HG03095 (cell line): ENCODE measurements around the gene SPIRE2.
"Not testable (repeated sequence)": the region's sequence is repeated elsewhere in the genome, so short reads cannot be mapped to it uniquely, and the experiment has no call there.

Experiments used
- ATAC-seq: cut with Tn5 transposase; IDR thresholded peaks from one replicate; pipeline ENCODE4 v1.9.1; 2021; ENCODE audit warnings: moderate library complexity; ENCODE audit not compliant: unreplicated experiment

The SPIRE2 gene

DNA sequence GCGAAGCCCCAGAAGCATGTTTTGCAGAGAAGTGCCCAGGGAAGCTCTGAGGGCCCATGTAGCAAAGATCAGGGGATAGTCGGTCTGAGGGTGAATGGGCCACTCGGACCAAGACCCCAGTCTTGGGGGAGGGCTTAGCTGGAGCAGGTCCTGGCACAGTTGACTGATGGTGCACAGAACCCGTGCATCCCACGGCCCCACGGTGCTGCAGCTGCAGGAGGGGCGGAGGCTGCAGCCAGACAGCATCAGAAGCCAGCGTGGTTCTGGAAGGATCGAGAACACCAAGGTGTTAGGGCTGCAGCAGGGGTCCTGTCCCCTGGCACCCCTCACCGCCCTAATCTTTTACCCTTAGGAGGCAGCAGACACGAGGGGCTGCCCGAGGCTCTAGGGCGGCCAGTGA lies 83.9 kb downstream of the SPIRE2 start:
- ATAC-seq: no peak

DNA sequence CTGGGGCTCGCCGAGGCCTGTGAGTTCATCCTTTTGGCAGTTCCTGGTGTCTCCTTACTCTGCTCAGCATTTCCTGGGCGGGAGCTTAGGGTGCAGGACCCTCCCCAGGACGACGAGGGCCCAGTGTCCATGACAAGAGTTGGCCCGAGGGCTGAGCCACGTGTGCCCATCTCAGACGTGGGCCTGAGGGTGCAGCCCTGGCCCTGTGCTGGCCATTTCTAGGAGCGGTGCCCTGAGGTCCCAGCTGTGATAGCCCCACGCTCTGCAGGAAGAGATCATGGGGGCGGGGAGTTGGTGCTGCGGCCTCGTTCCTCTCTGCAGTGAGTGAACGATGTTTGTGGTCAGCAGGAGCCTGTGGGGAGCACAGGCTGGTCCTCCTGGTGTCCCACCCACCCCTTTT lies 84.4 kb downstream of the SPIRE2 start:
- ATAC-seq: no peak

DNA sequence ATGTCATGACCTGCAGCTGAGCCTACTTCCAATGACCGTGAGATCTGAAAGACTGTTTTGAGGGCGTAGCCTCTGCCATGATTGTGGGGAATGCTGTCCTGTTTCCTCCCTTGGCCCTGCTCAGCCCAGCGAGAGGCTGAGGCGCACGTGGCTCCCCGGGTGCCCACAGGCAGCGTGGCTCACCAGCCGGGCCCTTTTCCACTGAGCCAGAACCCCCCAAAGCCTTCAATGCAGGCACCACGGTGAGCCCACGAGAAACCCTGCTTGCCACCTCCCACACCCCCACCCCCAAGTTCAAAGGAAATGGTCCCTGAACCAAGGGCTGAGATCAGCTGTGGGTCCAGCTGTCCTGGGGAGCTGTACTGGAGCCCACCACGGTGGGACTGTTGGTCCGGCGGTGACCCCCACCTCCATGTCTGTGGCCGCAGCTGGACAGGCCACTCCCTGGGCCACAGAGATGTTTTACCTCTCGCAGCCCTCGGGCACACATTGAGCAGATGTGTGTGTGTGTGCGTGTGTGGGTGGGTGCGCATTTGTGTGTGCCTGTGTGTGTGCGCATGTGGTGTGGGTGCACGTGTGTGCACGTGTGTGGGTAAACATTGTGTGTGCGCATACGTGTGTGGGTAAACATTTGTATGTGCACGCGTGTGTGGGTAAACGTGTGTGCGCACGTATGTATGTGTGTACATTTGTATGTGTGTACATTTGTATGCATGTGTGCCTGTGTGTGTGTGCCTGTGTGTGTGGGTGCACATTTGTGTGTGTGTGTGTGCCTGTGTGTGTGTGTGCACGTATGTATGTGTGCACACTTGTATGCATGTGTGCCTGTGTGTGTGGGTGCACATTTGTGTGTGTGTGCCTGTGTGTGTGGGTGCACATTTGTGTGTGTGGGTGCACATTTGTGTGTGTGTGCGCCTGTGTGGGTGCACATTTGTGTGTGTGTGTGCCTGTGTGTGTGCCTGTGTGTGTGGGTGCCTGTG lies 85.4 kb downstream of the SPIRE2 start:
- no peak for ATAC-seq

DNA sequence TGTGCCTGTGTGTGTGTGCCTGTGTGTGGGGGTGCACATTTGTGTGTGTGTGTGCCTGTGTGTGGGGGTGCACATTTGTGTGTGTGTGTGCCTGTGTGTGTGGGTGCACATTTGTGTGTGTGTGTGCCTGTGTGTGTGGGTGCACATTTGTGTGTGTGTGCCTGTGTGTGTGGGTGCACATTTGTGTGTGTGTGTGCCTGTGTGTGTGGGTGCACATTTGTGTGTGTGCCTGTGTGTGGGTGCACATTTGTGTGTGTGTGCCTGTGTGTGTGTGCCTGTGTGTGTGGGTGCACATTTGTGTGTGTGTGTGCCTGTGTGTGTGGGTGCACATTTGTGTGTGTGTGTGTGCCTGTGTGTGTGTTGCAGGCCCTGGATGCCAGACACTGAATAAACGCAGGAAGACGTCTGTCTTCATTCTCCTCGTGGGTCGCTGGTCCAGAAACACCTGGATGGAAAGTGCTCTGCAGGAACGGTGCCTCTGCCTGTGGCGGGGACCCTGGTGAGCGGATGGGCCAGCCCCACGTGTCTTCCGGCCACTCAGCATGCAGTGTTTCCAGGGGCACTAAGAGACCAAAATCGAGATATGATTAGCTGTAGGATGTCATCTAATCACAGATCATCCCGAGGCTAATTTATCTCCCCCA lies 86.5 kb downstream of the SPIRE2 start:
- not testable (repeated sequence) for ATAC-seq

DNA sequence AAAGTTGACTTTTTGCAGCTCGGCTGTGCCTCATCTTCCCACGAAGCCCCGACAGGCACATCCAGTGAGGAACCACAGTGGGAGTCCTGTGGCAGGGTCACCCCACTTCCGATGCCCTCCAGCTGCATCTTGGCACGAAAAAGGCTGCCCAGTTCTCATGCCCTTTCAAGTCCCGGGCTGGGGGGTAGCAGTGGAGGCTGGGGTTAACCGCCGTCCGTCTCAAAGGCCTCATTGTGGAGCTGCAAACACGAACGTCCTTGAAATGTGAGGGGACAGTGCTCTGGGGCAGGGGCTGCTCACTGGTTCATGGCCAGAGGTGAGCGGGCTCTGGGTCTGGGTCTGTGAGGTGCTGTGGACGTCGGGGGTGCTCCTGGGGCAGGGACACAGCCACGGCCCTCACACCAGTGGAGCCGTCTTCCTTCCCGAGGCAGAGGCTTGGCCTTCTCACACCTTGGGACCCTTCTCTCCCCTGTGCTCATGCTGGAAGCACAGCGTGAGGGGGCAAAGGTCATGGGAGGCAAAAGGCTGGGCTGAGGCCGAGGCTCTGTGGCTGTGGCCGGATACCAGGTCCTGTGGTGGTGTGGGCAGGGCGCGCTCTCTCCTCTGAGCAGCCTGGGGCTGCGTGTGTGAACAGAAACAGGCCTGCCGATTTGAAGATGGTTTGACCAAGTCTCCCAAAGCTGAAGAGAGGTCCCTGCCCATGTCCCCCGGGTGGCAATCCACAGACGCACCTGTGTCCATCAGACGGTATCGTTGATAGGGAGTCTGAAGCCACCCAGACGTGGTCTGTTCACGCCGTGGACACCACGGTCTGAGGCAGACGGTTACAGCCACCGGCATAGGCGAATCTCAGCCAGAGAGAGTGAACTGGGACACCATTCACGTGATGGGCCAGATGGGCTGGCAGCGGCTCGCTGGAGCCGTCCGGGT lies 87.3 kb downstream of the SPIRE2 start:
- ATAC-seq: no peak

DNA sequence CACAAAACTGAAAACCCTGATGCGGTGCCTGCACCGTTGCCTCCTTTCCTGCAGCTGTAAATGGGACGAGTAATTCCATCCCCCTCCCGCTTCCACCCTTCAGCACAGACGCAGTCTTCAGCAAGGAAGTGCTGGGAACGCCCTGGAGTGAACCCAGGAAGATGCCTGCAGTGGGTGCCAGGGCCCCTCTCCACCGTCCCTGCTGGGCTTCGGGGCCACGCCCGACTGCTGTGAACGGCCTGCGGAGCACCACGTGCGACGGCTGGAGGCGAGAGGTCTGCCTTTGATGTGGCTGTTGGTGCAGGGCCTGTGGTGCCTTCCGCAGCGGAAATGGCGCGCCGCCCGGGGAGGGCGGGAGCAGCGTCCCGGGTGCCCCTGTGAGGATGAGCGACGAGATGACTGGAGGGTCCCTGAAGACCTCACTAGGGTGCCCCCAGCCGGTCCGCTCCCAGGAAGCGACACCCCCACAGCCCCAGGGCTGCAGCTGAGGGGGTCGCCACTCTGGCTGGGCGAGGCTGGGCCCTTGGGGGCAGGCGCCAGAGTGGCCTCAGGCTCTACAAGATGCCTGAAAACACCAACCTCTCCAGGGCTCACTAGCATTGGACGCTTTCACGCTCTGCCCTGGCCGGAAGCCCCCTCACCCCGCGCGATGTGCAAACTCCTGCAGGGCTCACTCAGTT lies 89.6 kb downstream of the SPIRE2 start:
- peak; percentile 58 for ATAC-seq

DNA sequence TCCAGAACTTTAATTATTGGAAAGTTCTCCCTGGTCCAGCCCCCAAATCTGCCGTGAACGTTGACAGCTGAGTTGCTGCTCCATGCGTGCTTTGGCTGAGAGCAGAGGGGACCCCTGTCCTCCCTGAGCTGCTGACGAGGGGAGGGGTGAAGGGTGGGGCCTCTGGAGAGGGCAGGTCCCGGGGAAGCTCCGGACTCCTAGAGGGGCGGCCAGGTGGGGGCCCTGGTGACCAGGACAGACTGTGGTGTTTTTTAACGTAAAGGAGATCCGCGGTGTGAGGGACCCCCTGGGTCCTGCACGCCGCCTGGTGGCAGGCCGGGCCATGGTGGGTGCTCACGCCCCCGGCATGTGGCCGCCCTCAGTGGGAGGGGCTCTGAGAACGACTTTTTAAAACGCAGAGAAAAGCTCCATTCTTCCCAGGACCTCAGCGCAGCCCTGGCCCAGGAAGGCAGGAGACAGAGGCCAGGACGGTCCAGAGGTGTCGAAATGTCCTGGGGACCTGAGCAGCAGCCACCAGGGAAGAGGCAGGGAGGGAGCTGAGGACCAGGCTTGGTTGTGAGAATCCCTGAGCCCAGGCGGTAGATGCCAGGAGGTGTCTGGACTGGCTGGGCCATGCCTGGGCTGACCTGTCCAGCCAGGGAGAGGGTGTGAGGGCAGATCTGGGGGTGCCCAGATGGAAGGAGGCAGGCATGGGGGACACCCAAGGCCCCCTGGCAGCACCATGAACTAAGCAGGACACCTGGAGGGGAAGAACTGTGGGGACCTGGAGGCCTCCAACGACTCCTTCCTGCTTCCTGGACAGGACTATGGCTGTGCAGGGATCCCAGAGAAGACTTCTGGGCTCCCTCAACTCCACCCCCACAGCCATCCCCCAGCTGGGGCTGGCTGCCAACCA lies 90.4 kb downstream of the SPIRE2 start, which contains the start of gene MC1R:
MC1R (plus strand) TSS at position 410 of the 895 bp plus-strand sequence; CDS start at position 807, 397 bp downstream.
- no peak for ATAC-seq

DNA sequence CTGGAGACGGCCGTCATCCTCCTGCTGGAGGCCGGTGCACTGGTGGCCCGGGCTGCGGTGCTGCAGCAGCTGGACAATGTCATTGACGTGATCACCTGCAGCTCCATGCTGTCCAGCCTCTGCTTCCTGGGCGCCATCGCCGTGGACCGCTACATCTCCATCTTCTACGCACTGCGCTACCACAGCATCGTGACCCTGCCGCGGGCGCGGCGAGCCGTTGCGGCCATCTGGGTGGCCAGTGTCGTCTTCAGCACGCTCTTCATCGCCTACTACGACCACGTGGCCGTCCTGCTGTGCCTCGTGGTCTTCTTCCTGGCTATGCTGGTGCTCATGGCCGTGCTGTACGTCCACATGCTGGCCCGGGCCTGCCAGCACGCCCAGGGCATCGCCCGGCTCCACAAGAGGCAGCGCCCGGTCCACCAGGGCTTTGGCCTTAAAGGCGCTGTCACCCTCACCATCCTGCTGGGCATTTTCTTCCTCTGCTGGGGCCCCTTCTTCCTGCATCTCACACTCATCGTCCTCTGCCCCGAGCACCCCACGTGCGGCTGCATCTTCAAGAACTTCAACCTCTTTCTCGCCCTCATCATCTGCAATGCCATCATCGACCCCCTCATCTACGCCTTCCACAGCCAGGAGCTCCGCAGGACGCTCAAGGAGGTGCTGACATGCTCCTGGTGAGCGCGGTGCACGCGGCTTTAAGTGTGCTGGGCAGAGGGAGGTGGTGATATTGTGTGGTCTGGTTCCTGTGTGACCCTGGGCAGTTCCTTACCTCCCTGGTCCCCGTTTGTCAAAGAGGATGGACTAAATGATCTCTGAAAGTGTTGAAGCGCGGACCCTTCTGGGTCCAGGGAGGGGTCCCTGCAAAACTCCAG lies 91.5 kb downstream of the SPIRE2 start:
- no peak for ATAC-seq

DNA sequence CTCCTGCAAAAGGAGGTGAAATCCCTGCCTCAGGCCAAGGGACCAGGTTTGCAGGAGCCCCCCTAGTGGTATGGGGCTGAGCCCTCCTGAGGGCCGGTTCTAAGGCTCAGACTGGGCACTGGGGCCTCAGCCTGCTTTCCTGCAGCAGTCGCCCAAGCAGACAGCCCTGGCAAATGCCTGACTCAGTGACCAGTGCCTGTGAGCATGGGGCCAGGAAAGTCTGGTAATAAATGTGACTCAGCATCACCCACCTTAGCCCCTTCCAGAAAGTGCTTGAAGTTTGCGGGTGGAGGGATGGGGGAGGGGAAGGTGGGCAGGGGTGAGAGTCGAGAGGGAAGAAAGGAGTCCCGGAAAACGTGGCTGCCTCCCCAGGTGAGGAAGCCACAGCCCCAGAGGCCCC lies 92.4 kb downstream of the SPIRE2 start:
- no peak for ATAC-seq
